Thyroid gland (tissue), 4 donors: ENCODE results near the gene ECEL1. TPM values are rescaled to one million over a fixed set of nuclear protein-coding genes. Genes with fewer than 3 reads are reported as not detected.

Experiments used
- DNase-seq, 2 donors: peaks; one replicate each; pipeline ENCODE4 v3.0.0-alpha.2; 2019
- H3K27ac ChIP-seq, 3 donors: fragments of 200-600 bp; sonication (generic); 1 replicate in 2 of 3; 2 replicates in 1 of 3; pipeline ENCODE4 v1.5.1; 2016 to 2019; ENCODE audit warnings: mild to moderate bottlenecking in 1 of 3, moderate library complexity in 1 of 3
- H3K27me3 ChIP-seq: fragments of 200-600 bp; sonication (generic); one replicate; pipeline ENCODE4 v1.5.1; 2019
- H3K36me3 ChIP-seq, 2 donors: fragments of 200-600 bp; sonication (generic); one replicate each; pipeline ENCODE4 v1.5.1; 2016 to 2019
- H3K4me1 ChIP-seq, 2 donors: fragments of 200-600 bp; sonication (generic); one replicate each; pipeline ENCODE4 v1.5.1; 2017 to 2019
- H3K4me3 ChIP-seq, 3 donors: fragments of 200-600 bp; sonication (generic); replicated peaks in 1 of 3; 1 replicate in 2 of 3; 2 replicates in 1 of 3; pipeline ENCODE4 v1.5.1; 2016; ENCODE audit warnings: mild to moderate bottlenecking in 1 of 3
- H3K9me3 ChIP-seq: fragments of 200-600 bp; sonication (generic); one replicate; pipeline ENCODE4 v1.5.1; 2017
- CTCF ChIP-seq, 6 experiments: fragments of 200-600 bp in 3 of 6; fragments of 450-650 bp in 3 of 6; sonication (generic) in 3 of 6; IDR thresholded peaks; one replicate each; pipeline ENCODE4 v1.5.1; 2016 to 2019; ENCODE audit warnings: antibody characterized with exemption in 6 of 6, mild to moderate bottlenecking in 2 of 6, inconsistent platforms in 1 of 6, moderate library complexity in 1 of 6
- POLR2A ChIP-seq, 2 donors: fragments of 450-650 bp; IDR thresholded peaks; one replicate each; pipeline ENCODE4 v1.6.1; 2017; ENCODE audit warnings: antibody characterized with exemption in 2 of 2, mild to moderate bottlenecking in 2 of 2, moderate library complexity in 1 of 2
- WGBS, 2 donors: methylation state at CpG; one replicate each; pipeline ENCODE4 v1.1.5; 2017; 5-methylcytosine and 5-hydroxymethylcytosine counted together
- intact Hi-C: fragments of 100-400 bp; cut with DNase I; formaldehyde crosslinking; loops from one replicate; pipeline ENCODE4 v1.15.1; 2023
- total RNA-seq, 4 donors: library from RNA; depleted of rRNA; stranded (reverse); fragments of >200 nt; gene quantifications; one replicate each; pipeline ENCODE4 v1.2.3, GENCODE V29; 2016

Gene ECEL1
- total RNA-seq, 4 donors from 2014 or later = 0.11 to 1.5 (median 1.2) TPM

- no peak for DNase-seq
- peaks cover 0 to 2% of the 10 kb centered on the region in 2 donors for H3K4me1 ChIP-seq
- peaks cover 5% of the 10 kb centered on the region for H3K27me3 ChIP-seq
- TF ChIP-seq POLR2A (IDR thresholded peaks at IDR 0.05) (no peak), CTCF (IDR thresholded peaks at IDR 0.05) (no peak)
- H3K9me3 ChIP-seq = no peaks in the 10 kb centered on the region
- H3K27ac ChIP-seq = no peak overlapping the region
- WGBS, 2 donors = 79 to 85% methylated on average over 9 to 12 of the region's 26 CpGs
- H3K36me3 ChIP-seq = no peaks in the 10 kb centered on the region
- intact Hi-C loops = no loop called here
- no peak overlapping the region for H3K4me3 ChIP-seq
Measured at GRCh38 chr2:232480201-232481190, 7.1 kb downstream of the ECEL1 start.

- Histone ChIP-seq H3K36me3 (no peaks in the 10 kb centered on the region), H3K27me3 (no peaks in the 10 kb centered on the region), H3K27ac (no peak overlapping the region), H3K4me1 (no peaks in the 10 kb centered on the region), H3K4me3 (no peak overlapping the region), H3K9me3 (no peaks in the 10 kb centered on the region)
- 78 to 81% methylated on average over 11 to 12 of the region's 21 CpGs for WGBS, 2 donors
- intact Hi-C loops = no loop called here
- TF ChIP-seq POLR2A (IDR thresholded peaks at IDR 0.05) (no peak), CTCF (IDR thresholded peaks at IDR 0.05) (no peak)
- no peak for DNase-seq
Measured at GRCh38 chr2:232479341-232480200, 8.1 kb downstream of the ECEL1 start.

- 49 to 71% methylated on average over 7 to 10 of the region's 19 CpGs for WGBS, 2 donors
- Histone ChIP-seq H3K4me3 (no peak overlapping the region), H3K27me3 (no peaks in the 10 kb centered on the region)
Measured at GRCh38 chr2:232478571-232479340, 8.9 kb downstream of the ECEL1 start.

More at GRCh38 chr2:232478571-232479340, 8.9 kb downstream of the ECEL1 start:
- TF ChIP-seq CTCF (IDR thresholded peaks at IDR 0.05) = no peak
- no peak for TF ChIP-seq POLR2A (IDR thresholded peaks at IDR 0.05)
- no peaks in the 10 kb centered on the region for H3K36me3 ChIP-seq
- intact Hi-C loops = no loop called here
- H3K9me3 ChIP-seq = no peaks in the 10 kb centered on the region
- H3K4me1 ChIP-seq = peaks cover 0 to 4% of the 10 kb centered on the region in 2 donors
- H3K27ac ChIP-seq = no peak overlapping the region
- peak; percentile 29 to 34 for DNase-seq
